ENCODE measurements around the gene GLCE.

The GLCE gene

DNA sequence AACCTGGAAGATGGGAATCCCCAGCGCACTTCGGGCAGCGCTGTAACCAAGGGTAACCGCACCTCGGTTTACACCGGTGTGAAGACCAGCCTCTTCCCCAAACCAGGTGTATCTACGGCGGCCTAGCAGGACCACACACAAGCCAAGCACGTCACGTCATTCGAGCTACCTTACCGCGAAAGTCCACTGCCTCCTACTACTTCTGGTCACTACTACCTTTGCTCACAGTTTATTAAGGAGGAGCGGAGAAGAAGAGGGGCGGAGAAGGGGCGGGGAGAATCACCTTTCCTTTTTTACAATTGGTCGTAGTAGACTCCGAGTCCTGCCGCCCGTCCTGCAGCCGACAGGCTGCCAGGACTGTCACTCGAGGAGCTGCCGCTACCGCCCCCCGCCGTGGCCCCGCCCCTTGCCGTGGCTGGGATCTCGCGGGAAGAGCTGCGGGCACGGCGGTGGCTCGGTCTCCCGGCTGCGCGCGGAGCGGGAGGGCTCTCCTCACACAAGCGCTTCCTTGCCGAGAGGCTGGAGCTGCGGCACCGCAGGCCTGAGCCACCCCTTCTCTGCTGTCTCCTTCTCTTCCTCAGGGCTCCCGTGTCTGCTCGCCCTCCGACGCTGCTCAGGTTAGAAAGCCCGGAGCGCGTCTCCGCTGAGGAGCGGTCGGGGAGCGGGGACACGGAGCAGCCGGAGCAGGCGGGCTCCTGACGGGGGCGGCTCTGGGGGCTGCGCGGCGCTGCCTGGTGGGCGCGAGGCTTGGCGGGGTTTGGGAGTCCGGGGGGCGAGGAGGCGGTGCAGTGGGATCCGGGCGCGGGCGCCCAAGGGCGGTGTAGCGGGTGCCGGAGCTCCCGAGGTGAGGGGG, at the start of gene GLCE:
Gene GLCE, plus strand, starts transcription at position 495 of the 853 bp plus-strand sequence. CDS start 95,172 bp downstream, outside the sequence.
- DNase-seq (ENCODE audit: low read depth in 2 of 2): peak; percentile 89 to 96

DNA sequence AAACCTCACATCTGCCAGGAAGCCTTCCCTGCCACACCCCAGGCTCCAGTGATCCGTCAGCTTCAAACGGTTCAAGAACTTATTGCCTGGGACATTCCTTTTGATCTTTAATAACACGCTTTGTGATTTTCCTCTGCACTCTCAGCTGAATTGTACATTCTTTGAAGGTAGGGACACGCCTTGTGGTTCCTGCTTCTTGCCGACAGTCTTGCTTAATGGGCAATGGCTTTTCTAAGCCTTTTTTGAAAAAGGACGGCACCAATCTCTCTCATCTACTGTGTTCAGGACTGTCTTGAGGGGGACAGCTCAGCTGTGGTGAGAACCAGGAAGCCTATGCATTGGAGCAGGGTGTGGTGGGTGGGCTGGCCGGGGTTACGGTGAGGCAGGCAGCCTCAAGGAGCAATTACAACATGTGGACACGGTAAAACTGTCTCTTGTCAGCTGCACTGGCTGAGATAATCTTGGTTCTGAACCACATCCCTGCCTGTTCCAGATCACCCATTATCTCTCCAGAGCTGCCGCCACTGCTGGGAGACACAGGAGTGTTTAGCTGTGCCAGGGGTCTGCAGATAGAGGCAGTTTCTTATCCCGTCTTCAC, 46.0 kb upstream of the GLCE start:
- DNase-seq (ENCODE audit: low read depth in 2 of 2): no peak

DNA sequence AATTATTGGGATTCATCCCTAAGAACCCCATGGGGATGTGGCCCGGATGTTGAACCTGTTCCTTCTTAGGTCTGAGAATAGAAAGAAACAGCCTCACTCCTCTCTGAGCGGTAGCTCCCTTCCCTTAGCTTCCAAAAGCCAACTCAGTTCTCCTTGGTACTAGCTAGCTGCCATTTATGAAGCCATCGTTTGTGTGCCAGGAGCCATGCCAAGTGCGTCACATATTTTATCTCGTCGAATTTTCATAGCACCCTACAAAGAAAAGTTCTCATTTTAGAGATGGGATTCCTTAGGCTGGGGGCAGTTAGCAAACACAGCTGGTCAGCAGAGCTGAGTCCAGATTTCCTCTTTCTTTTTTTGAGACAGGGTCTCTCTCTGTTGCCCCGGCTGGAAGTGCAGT, 45.4 kb upstream of the GLCE start:
- DNase-seq (ENCODE audit: low read depth in 2 of 2): no peak

- no peak for DNase-seq (ENCODE audit: low read depth in 2 of 2)
Observed at GRCh38 chr15:69116391-69116790, 44.0 kb upstream of the GLCE start.

DNA sequence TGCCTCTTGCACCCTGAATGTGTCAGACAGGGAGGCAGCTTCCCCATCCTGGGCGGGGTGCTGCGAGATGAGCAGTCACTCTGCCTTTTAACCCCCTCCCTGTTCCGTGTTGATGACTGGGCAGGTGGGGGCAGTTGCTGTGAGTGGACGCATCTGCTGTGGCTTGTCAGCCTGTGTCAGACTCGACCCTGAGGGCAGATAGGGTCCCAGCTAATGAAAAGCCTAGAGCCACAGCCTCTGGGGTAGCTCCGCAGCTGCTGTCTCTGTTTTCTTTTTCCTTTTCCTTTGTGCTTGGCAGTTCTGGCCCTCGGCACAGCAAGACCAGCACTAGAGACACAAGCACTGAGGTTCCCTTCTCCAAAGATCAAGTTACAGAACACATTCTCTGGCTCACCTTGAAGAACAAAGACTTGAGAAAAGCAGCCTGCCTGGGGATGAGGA, 43.0 kb upstream of the GLCE start:
- no peak for DNase-seq (ENCODE audit: low read depth in 2 of 2)

DNA sequence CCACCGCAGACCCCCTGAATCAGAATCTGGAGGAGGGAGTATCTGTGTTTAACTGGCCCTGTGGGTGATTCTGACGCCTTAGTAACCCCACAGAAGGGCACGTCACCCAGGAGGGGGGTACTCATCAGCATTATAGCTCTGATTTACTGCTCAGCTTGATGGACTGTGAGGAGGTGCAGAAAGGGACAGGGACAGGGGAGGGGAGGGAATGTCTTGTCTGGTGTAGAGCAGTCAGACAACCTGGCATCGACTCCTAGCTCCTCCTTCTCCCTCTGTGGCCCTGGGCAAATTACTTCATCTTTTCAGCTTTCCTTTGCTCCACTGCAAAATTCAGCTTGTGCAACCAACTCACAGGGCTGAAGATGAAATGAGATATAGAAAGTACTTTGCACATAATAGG, 42.3 kb upstream of the GLCE start:
- DNase-seq (ENCODE audit: low read depth in 2 of 2): no peak

DNA sequence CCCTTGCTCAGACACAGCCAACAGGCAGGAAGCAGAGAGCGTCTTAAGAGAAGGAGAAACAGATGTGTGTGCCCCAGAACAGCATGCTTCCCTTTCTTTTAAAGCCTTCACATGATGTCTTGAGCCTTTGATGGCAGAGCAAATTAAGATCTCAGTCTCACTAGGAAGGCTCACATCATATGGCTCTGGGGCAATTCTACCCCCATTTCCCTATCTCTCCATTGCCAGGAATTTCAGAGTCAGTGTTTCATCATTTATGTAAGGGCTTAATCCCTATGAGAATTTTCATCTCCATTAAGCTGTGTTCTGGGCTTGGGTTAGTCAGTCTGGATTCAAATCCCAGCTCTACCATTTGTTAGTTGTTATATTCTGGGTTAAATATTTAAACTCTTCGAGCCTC, 41.4 kb upstream of the GLCE start:
- DNase-seq (ENCODE audit: low read depth in 2 of 2): no peak

DNA sequence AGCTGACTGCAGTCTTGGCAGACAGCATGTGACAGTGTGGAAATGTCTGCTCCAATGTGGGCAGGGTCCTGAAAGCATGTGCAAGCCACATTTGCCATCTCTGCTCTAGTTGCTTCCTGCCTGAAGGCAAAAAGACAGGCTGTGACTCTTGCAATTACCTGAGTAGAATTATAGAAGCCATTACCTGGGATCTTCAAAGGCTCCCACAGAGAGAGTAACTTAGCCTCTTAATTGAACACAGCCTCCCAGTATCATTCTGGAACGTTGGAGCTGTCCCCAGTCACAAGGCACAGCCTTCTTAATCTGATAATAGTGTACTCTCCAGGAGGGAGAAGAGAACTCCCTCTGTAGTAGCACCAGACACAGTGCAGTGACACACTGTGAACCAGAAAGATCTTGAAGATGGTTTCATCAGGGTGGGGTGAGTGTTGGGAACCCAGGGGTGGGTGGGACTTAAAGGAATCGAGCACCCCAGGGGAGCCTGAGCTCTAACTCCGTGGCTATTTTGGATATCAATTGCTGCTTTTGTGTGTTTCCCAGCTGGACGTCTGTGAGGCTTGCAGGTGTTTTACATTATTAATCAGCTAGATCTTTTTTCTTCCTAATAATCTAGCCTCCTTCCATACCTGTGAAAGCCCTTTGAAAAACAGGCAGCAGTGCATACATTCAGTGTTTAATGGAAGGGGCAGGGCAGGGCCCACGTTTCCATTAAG, 40.6 kb upstream of the GLCE start:
- DNase-seq (ENCODE audit: low read depth in 2 of 2): no peak

DNA sequence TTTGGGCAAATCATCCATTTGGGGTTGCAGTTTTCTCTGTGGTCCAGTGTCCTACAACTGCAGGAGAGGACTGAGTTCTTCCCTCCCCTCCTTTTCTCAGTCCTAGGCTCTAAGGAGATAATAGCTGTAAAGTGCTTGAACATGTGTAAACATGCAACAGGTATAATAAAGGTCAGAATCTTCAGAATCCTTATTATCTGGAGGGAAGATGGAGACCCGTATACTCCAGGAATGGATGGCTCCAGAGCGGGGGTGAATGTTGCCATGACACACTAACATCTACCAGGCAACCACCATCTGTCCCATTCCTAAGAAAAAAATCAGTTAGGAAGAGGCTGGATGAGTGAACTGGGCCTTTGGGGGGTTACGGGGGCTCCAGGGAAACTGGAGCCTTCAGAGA, 39.7 kb upstream of the GLCE start:
- DNase-seq (ENCODE audit: low read depth in 2 of 2): no peak

DNA sequence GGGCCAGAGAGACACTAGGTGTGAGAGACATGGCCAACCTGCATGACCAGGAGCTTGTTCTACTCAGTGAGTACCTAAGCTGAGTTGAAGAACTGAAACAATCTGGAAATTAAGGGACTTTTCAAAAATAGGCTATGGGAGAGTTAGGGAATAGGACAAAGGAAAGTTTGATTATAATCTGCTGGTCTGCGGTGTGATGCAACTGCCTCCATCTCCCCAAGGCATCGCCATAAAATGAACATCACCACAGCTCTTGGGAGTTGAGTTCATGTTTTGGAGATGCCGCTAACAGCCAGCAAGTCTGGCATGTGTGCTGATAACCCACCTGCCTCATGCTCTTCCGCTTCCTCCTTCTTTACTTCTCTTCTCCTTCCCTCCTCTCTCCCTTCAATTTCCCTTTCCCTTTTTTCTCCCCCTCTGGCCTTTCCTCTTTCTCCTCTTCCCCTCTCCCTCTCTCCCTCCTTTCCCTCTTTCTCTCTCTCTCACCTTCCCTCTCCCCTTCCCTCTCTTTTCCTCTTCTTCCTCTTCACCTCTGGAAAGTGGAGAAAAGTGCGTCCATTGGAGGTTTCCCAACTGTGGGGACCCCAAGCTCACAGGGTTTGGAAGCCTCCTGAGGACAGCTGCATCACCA, 39.1 kb upstream of the GLCE start:
- no peak for DNase-seq (ENCODE audit: low read depth in 2 of 2)

- no peak for DNase-seq (ENCODE audit: low read depth in 2 of 2)
Observed at GRCh38 chr15:69125236-69125635, 35.2 kb upstream of the GLCE start.

DNA sequence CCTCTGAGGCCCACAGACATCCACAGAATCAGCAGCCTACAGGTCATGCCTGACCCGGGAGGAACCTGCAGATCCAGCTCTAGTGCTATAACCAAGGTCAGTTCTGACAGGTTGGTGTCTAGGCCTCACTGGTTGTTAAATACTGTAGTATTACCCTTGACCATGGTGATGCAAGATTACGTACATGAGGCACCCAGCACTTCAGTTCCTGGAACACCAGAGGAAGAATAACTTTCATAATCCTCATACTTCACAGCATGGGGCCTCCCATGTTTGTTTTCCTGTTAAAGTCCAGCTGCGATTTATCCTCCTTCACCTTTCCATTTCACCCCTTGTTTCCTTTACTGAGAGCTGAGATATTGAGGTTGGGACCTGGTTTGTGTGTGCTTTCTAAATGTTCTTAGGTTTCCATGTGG, 34.4 kb upstream of the GLCE start:
- DNase-seq (ENCODE audit: low read depth in 2 of 2): no peak

DNA sequence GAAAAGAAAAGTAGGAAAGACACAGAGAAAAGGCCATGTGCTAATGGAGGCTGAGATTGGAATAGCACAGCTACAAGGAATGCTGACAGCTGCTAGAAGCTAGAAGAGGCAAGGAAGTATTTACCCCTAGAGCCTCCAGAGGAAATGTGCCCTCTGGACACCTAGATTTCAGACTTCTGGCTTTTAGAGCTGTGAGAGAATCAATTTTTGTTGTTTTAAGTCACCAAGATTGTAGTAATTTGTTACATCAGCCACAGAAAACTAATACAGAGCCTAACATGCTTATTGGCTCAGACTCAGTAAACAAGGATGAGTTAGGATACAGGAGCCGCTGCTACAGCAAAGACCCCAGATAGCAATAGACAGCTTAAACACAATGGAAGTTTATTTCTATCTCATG, 33.1 kb upstream of the GLCE start:
- DNase-seq (ENCODE audit: low read depth in 2 of 2): no peak

DNA sequence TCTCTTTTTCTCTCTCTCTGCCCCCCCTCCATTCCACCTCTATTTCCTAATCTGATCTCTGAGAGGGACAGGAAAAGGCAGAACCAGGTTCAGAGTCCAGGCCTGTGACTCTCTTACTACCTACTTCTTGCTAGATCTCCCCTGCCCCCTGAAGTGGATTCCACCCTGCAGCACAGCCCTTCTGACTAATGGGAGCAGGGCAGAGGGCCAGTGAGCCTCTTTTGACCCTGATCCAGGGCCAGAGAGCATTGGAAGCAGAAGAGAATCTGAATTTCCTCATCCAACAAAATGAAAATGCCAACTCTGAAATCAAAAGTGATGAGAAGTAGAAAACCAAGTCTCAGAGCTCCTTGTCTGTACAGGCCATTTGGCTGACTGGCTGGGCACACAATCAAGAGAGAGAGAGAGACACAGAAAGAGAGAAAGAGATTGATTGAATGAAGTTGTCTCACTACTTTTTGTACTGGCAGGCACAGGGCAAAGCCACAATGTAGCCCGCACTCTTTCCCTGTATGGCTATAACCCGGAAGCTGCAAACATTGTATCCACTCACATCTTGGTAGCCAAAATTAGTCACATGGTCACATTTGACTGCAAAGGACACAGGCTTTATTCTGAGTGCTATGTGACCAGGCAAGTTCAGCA, 31.6 kb upstream of the GLCE start:
- DNase-seq (ENCODE audit: low read depth in 2 of 2): no peak

DNA sequence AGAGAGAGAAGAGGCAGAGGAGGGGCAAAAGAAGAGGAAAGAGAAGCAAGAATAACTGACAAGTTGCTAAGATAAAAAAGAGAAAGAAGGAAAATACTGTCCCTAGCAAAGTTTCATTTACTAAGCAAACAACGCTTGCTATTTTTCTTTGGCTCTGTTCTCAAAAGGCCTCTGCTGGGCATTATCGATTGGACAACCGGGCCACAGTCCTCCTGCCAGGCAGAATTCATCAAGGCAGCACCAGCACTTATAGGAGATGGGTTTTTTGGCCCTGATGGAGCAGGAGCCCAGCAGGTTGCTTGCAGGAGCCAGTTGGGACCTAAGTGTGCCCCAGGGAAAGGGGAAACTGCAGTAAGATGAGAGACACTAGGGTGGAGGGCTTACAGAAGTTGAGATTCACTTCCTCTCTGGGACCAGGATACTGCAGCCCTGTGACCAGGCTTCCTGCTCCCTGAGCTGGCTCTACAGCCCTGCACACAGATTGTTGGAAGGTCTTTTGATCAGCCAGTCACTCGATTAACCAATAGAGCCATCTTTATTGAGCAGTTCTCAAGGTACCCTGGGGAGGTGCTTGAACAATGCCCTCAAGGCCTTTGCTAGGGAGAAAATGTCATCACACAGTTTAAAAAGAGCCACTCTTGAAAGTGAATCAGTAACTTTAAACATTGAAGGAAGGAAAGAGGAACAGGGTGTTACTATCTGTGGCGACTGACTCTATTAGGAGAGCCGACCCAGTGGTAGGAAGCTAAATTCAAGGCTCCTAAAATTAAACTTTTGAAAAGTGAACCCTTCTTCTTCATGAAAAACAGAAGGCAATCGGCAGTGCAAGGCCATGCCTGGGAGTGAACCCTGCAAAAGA, 28.8 kb upstream of the GLCE start:
- no peak for DNase-seq (ENCODE audit: low read depth in 2 of 2)

DNA sequence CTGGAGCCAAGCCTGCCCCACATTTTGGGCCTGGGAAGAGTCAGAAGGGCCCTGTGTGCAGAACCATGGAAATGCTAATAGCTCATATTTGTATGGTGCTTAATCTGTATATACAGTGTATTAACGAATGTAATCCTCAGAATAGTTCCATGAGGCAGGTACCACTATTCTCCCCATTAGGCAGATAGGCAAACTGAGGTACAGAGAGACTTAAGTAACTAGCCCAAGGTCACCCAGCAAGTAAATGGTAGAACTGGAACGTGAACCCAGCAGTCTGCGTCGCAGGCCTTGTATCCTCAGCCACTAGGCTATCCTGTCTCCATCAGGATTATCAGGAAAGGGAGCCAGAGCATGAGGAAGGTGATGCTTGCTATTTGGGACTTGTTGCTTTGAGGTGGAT, 28.0 kb upstream of the GLCE start:
- DNase-seq (ENCODE audit: low read depth in 2 of 2): no peak

GRCh38 chr15:69132977-69133861, 27.2 kb upstream of the GLCE start:
- no peak for DNase-seq (ENCODE audit: low read depth in 2 of 2)

- no peak for DNase-seq (ENCODE audit: low read depth in 2 of 2)
Observed at GRCh38 chr15:69133862-69134519, 26.4 kb upstream of the GLCE start.

GRCh38 chr15:69134791-69135190, 25.6 kb upstream of the GLCE start:
- no peak for DNase-seq (ENCODE audit: low read depth in 2 of 2)

All from stimulated activated CD4-positive, alpha-beta T cell treated with anti-CD3 and anti-CD28 coated beads, Interleukin-1b, Interleukin-23, amount 100 ng/mL, for 4 hours (primary cell).